UCSD-AML1 (cell line): Measurements from ENCODE around the gene TGM2.

Experiments
- DNase-seq: peaks from one replicate; lab custom pipeline; 2025; ENCODE audit not compliant: unreplicated experiment; lab: John Stamatoyannopoulos, UW

Gene TGM2

DNA sequence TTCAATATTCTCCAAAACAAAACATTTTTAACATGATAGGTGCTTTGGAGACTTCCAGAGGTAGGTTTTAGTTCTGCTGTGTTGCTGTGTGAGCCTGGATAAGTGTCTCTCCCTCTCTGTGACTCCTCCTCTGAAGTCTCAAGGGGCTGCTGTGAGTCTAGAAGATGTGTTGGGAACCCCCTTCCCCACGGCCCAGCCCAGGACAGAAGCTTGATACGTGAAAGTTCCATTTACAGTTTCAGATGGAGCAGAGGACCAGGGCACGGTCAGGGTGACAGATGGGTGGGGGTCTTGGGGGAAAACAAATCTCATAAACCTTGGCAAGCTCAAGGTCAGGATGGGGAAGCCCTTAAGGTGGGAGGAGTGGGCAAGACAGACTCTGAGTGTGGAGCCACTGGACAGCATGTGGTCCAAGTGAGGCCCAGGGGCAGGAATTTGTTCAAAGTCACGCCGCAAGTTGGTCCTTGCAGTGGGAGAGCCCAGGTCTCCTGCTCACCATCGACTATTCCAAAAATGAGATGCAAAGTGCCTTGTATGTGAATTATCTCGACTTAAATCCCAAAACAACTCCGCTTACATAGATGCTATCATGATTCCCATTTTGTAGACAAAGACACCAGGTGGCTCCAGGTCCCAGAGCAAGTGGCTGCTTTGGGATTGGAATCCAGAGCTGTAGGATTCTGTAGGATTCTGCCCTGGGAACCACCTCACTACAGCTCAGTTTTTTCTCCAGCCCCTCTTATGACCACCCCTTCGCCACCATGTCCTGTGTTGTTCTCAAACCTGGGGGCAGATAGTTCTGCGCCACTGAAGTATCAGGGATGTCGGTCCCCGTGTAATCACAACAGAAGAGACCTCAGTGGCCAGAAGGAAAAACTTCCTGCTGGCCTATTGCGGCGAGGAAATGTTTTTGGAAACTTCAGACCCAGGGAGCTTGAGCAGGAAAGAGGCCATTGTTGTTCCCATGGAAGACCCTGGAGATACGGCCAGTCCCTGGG, 1.9 kb downstream of the TGM2 start:
- no peak for DNase-seq

DNA sequence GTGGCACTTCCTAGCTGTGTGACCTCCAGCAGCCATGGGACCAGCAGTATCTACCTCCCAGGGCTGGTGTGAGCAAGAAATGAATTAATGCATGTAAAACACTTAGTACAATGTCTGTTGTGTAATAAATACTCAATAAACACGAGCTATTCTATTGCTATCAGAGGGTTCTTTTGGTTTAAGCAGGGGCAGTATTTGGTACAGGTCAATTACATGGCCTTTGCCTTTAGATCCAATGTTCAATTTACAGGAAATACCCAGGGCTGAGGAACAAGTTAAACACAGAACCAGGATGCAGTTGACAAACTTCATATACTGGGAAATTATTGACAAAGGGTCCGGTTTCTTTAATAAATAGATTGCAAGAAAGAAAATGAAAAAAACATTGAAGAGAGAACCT, 2.9 kb downstream of the TGM2 start:
- no peak for DNase-seq

DNA sequence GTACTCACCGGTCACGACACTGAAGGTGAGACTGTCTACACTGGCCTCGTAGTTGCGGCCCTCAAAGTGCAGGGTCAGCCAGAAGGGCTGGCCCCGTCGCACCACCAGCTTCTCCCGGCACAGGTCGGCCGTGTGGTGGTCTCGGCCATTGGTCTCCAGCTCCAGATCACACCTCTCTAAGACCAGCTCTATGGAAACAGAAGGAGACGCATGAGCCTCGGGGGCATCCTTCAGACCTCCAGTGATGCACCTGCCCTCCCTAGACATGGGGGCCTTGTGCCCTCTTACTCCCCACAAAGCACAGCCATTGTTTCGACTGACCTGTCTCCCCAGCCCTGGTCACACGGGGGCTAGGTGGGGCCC, 3.7 kb downstream of the TGM2 start:
- DNase-seq, result no peak

DNA sequence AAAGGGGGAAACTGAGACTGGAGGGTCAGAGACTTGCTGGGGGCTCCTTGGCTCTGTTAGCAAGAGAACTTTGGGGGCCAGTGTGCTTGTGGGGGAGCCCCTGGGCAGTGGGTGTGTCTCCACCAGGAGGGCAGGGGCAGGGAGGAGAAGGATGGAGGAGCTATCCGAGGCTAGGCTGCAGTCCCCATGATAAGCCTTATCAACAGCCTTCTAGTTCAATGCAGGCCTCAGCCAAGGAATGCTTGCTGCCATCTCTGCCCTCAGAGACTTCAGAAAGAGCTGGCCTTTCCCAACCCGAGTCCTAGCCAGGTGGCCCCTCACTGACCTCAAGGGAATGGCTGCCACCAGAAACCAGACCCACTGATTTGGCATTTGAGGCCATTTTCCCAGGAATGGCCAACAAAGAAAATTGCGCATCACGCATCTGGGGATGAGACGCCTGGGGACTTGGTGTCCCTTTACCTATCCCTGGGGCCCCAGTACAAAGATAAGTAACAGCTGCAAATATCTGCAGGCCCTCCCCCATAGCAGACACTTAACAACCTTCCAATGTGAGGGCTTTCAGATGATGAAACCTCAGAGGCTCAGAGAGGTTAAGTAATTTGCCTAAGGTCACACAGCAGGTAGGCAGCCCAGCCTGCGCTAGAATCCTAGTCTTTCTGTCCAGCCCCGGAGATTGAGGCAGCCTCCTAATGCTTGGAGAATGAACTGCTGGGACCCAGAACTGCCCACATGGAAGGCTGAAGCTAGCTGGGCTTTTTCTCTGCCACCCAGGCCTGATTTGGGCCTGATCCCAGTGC, 4.9 kb downstream of the TGM2 start:
- no peak for DNase-seq

DNA sequence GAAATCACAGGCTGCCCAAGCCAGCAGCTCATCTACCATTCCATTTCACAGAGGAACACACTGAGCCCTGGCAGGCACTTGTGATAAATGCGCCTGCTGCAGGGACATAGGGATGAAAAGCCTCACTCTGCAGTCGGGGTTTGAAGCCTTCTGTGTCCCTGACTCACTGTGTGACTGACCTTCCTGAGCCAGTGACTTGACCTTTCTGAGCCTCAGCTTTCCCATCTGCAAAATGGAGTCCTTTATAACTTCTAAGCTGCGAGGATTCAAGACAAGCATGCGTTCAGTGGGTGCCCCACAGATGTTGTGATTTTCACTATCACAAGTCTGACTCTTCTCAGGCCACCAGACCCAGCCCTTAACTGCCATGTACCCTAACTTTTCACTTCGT, 5.5 kb downstream of the TGM2 start:
- DNase-seq, result no peak

DNA sequence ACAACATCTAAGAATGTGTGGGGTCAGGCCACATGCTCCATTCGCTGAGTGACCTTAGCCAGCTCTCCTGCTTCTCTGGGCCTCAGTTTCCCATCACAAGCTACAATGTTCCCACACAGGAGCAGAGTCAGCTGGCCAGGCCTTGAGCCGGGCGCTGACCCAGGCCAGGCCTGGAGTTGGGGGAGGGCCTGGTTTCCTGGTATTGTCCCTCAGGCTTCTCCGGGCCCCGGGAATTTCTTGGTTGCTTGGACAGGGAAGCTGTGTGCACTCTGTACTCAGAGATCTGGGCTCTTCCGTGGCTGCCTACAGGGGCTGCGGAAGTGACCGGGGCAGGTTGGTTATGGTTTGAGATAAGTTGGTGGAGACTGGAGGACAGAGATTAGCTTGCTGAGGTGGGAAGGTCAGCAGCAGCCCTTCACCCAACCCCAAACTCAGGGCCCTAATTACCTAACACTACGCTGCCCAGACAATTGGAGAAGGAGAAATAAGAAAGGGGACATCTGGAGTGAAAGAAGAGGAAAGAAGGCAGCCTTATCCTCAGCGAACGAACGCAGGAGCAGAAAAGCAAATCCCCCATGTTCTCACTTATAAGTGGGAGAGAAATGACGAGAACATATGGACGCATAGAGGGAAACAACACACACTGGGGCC, 6.2 kb downstream of the TGM2 start:
- DNase-seq, result no peak

DNA sequence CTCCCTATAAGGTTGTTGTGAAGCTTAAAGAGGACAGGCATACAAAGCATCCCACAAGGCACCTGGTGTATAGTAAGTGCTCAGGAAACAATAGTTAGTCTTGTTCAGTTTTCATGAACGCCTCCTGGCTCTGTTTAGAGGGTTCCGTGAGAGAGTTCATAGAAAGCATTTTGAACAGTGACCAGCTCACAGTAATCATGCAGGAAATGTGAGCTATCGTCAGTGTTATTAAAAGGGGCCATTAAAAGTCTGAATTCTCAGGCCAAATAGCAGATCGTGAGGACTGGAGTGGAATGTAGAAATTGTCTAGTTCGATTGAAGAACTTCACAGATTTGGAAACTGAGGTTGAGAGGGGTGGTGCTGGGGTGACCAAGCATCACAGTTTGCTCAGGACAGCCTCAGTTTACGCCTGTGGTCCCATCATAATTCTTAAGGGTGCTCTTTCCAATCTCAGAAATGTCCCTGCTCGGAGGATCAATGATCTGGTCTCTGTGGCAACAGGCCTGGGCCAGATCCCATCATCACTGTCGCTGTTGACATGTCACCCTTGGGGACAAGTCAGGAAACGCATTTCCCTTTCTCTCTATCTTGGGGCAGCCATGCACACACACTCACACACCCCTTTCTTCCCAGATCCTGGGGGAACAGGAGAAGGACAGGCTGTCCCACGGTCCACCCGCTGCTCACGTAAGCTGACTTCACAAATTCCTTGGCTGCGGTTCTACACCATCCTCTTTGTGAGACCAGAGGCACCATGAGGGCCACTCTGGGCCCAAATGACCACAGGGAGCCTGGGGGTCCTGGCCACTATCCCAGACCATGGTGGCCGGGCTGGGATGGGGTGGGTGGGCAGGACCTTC, 7.2 kb downstream of the TGM2 start:
- no peak for DNase-seq

DNA sequence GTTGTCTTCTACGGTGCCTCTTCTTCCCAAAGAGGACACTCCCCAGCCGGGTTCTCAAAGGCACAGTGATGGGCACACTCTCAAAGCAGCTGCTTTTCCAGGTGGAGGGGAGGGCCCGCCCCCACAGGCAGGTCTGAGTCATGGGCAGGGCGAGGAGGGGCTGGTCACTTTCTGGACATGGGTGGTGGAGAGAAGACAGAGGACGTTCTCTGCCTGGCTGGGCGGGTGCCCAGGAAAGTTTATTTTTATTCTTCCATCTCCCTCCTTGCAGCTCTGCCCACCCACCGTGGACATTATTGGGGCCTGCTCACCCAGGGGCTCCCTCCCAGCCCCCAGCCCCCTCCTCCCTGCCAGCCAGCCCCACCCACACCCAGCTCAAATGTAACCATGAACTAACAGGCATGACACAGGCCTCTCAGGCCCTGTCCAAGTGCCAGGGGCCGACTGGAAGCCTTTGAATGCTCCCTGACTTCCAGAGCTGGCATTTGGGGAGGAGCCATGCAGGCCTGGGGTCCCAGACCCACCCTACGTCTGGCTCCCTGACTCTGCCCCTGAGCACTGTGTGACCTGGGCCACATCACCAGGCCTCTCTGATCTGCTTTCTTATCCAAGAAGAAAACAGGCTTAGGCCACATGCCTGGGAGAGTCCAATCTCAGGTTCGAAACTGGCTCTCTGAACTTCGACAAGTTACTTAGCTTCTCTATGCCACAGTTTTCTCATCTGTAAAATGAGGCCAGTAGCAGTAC, 8.0 kb downstream of the TGM2 start:
- DNase-seq, result no peak

DNA sequence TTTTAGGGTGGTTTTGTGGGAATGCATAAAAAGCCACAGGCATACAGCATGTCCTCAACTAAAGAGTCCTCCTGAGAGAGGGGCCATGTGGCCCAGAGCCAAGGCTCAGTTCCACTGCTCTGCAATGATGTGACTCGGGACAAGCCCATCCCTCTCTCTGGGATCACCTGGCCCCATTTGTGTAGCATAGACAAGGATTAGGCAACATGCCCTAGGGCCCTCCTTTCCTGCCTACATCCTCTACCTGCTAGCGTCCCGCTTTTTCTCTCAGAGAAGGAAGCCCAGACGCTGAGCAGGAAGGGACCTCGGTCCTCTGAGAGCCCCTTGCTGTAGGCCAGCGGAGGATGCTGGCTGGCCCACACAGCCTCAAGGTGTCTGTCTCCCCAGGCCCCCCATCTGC, 8.8 kb downstream of the TGM2 start:
- DNase-seq, result no peak

DNA sequence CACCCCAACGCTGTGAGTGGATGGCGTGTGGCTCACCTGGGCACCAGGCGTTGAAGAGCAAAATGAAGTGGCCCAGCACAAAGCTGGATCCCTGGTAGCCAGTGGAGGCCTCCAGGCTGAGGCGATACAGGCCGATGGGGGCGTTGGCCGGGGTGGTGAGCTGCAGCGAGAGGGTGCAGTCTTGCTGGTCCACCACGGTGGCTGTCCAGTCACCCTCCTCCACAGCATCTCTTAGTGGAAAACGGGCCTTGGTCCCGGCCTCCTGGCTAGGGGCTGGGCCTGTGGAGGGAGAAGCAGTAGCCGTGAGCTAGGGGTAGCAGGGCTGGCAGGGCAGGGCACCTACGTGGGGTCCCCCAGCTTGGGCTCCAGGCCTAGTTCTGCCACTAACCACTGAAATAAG, 9.3 kb downstream of the TGM2 start:
- no peak for DNase-seq

DNA sequence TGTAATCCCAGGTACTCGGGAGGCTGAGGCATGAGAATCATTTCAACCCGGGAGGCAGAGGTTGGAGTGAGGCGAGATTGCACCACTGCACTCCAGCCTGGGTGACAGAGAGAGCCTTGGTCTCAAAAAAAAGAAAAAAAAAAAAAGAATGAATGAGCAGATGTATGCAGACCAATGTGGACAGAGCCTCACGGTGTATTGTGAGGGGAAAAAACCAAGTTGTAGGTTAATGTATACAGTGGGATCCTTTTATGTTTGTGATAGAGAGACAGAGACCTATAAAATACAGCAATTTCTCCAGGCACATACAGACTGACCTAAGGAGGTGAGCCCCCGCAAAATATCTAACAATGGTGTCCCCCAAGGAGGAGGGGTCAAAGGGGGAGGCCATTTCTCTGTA, 11.7 kb downstream of the TGM2 start:
- no peak for DNase-seq

DNA sequence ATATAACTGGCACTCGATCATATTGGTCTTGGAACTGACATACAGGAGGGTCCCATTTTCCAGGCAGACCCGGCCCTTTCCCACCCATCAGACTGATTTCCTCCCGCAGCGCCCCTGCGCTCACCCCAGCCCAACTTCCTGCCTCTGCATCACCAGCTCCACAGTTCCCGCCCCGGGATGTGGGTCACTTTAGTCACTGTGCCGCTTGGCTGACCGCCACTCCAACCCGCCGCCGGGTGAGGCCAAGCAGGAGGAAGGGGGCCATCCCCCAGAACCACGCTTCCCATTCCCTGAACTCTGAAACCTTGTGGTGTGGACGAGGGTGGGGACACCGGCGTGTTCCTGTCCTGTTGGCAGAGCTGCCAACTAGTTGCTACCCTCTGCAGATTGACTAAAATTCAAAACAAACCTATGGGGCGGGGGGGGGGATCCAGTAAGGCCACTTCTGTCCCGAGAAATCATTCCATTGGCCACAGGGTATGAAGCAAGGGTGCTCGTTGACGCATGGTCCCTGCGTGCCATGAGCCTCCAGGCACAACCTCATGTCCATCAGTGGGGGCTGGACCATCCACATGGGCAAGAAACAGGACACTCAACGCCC, 12.3 kb downstream of the TGM2 start:
- DNase-seq, result peak; percentile 80

DNA sequence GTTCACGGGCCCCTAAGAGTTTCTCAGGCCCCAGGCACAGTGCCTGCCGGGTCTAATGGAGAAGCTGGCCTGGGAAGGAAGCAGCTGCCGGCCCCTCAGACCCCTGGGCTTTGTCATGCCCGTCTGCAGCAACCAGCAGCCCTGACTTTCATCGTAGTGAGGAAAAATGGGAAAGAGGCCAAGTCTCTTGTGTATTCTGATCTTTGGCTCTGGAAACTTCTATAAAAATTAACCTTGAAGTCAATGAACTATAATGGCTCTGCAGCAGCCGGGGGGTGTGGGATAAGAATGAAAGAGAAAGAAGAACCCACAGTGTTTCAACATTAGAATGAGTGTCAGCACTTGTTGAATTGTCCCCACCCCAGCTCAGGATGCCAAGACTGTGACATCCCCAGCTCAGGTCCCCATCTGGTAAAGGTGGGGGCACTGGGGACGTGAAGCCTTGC, 12.9 kb downstream of the TGM2 start:
- DNase-seq, result no peak

DNA sequence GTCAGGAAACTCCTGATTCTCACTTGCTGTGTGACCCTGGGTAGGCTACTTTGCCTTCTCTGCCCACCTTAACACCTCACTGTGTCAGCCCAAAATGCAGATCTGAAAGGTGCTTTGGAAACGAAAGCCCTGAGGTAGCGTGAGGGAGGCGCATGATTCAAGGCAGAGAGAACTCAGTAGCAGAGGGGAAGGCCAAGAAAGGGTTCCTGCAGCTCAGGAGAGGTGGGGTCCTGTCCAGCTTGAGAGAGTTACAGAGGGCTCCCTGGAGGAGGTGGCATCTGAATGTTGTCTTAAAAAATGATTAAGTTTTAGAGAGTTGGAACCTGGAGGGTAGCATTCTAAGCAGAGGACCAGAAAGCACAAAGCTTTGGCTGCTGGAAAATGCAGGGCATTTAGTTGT, 13.6 kb downstream of the TGM2 start:
- DNase-seq, result no peak

DNA sequence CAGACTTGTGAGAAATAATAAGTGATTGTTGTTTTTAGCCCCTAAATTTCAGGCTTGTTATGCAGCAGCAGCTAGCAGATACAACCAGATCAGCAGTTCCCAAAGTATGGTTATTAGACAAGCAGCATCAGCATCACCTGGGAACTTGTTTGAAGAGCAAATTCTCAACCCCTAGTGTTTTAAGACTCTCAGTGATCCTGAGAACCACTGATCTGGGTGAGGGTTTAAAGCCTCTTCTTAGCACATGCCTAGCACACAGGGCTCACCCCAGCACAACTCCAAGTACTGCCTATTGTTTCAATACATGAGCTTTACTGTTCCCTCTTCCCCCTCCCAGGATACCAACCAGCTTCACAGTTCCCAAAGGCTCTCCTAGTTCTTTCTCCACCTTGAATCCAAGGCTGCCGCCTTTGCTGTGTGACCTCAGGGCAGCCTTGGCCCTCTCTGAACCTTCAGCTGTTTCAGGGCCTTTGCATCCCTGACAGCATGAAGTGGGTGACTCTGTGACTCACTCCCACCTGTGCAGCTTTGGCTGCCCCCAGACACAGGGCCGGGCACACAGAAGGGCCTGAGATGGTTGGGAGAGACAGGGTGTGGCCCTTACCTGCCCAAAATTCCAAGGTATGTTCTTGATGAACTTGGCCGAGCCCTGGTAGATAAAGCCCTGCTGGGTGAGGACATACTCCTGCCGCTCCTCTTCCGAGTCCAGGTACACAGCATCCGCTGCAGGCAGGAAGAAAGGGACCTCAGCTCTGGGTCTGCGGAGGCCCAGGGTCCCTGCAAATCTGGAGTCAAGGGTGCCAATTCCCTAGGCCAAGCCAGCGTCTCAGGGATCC, 14.5 kb downstream of the TGM2 start:
- no peak for DNase-seq

DNA sequence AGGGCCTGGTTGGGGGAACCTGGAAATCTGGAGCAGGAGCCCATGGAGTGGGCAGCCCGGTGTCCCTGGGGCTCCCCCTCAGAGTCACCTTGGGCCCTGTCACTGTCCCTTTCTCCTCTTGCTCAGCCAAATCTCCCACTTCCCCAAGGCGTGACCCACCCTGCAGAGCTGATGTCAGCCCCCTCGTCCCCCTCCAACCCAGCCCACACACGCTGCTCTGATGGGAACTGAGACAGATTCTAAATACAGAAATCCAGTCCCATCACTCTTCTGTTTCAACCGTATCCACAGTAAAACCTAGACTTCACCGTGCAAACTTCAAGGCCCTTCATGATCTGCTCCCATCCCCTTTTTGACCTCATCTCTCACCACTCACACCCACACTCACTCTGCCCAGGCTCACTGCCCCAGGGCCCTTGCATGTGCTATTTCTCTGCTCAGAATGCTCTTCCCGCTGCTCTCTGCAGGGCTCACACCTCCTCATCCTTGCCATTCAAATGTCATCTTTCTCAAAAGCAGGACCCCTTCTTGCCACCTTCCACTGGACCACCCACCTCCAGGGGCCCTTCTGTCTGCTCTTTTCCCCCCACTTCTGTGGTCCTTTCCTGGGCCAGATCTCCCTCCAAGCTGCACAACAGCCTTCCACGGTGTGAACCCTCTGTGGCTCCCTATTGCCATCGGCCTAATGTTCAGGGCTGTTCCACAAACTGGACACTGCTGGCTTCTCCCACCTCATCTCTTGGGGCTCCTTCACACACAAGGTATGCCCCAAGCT, 16.6 kb downstream of the TGM2 start:
- no peak for DNase-seq

DNA sequence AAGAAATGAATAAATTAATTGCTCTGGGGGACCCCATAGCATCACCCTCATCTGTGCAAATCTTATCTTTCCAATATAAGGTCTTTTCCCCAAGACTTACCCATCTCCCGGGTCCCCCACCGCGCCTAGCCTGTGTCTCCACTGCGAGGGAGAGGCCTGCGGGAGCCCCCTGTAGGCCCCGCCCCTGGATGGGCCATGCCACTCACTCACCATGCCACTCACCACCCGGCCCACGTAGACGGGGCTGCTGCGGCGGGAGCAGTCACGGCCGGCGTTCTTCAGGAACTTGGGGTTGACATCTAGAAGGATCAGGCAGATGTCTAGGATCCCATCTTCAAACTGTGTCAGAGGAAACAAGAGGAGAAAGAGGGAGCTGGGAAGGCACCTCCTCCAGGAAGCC, 17.3 kb downstream of the TGM2 start:
- no peak for DNase-seq

DNA sequence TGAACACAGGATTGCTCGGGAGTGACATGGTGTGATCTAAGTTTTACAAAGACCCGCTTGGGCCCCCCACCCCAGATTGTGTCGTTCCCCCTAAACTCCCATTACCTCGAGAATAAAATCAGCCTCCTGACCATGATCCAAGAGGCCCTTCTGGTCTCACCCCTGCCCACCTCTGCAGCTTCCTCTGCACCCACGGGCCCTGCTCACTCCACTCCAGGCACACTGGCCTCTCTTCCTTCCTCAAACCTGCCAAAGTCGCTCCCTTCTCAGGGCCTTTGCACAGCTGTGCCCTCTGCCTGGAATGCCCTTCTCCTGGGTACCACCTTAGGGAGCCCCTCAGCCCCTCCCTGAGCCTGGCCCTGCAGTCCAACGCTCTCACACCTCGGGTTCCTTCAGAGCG, 17.9 kb downstream of the TGM2 start:
- DNase-seq, result no peak
